ENCODE measurements around the gene SPHK2.
"Not testable (repeated sequence)": the region's sequence is repeated elsewhere in the genome, so short reads cannot be mapped to it uniquely, and the experiment has no call there.

Gene SPHK2

GRCh38 chr19:48656840-48657474 lies 37.7 kb downstream of the SPHK2 start:
- in situ Hi-C loops (cut with MboI; ENCODE audit: low sequenced_read_pairs), result no loop called here

DNA sequence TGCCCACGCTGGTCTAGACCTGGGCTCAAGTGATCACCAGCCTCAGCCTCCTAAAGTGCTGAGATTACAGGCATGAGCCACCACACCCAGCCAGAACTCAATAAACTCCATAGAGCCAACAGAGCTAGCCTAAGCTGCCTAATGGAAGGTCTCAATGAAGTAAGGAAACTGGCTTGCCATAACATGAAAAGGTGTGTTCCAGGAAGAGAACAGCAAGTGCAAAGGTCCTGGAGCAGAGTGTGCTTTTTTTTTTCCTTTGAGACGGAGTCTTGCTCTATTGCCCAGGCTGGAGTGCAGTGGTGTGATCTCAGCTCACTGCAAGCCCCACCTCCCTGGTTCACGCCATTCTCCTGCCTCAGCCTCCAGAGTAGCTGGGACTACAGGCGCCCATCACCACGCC lies 38.5 kb downstream of the SPHK2 start:
- in situ Hi-C loops (cut with MboI; ENCODE audit: low sequenced_read_pairs), result not testable (repeated sequence)

DNA sequence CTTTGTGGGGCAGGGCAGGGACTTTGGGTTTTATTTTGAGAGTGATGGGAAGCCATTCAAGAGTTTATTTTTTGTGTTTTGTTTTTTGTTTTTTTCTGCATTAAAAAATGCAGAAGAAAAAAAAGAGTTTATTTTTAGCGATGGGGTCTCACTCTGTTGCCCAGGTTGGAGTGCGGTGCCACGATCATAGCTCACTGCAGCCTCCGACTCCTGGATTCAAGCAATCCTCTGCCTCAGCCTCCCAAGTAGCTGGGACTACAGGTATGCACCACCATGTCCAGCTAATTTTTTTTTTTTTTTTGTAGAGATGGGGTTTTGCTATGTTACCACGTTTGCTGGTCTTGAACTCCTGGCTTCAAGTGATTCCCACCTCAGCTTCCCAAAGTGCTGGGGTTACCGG lies 39.2 kb downstream of the SPHK2 start:
- in situ Hi-C loops (cut with MboI; ENCODE audit: low sequenced_read_pairs), result no loop called here

DNA sequence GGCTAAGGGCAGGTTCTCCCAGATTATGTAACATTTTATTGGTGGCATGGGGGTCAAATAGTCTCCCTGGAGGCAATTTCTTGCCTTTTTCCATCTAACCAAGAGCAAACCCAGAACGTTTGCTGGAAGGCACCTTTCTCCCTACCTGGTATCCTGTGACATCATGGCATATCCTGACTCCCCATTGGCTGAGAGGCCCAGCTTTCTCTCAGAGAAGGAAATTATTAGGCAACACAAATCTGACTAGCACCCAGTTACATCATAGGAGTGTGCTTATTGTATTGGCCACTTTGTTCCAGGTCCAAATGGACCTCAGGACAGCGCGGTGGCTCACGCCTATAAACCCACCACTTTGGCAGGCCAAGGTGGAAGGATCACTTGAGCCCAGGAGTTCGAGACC lies 40.5 kb downstream of the SPHK2 start:
- in situ Hi-C loops (cut with MboI; ENCODE audit: low sequenced_read_pairs), result no loop called here

GRCh38 chr19:48660852-48661710 lies 41.8 kb downstream of the SPHK2 start:
- in situ Hi-C loops (cut with MboI; ENCODE audit: low sequenced_read_pairs), result no loop called here

DNA sequence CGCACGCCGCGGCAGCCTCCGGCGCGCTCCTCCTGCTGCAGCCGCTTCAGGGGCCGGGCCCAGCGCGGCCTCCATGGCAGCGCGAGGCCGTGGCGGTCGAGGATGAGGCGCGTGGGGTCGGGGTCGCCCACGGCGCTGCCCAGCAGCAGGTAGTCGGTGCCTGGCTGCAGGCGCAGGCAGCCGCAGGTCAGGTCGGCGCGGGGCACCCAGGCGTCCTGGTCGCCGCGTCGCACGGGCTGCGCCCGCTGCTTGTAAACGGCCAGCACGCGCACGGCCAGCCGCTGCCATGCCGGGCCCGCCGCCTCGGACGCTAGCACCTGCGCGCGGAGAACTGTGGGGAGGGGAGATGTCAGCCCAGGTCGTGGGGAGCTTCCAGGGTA lies 42.4 kb downstream of the SPHK2 start:
- in situ Hi-C loops (cut with MboI; ENCODE audit: low sequenced_read_pairs), result no loop called here

GRCh38 chr19:48663667-48664066 lies 44.4 kb downstream of the SPHK2 start:
- in situ Hi-C loops (cut with MboI; ENCODE audit: low sequenced_read_pairs), result no loop called here

GRCh38 chr19:48664476-48664875 lies 45.2 kb downstream of the SPHK2 start:
- in situ Hi-C loops (cut with MboI; ENCODE audit: low sequenced_read_pairs), result no loop called here

DNA sequence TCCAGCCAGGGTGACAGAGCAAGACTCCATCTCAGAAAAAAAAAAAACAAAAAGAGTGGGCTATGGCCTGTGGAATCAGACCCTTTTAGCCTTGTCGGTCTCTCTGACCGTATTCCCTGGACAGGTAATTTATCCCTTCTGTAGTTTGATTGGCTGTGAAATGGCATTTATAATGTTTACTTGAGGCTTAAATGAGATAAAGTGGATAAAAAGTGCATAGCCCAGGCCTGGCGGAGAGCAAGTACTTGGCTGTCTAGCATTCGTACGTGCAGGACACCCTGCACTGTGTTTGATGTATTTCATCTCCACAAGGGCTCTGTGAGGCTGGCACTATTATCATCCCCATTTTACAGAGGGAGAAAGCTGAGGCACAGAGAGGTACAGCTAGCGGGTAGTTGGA lies 46.5 kb downstream of the SPHK2 start:
- in situ Hi-C loops (cut with MboI; ENCODE audit: low sequenced_read_pairs), result no loop called here

GRCh38 chr19:48668332-48668731 lies 49.0 kb downstream of the SPHK2 start:
- in situ Hi-C loops (cut with MboI; ENCODE audit: low sequenced_read_pairs), result no loop called here

DNA sequence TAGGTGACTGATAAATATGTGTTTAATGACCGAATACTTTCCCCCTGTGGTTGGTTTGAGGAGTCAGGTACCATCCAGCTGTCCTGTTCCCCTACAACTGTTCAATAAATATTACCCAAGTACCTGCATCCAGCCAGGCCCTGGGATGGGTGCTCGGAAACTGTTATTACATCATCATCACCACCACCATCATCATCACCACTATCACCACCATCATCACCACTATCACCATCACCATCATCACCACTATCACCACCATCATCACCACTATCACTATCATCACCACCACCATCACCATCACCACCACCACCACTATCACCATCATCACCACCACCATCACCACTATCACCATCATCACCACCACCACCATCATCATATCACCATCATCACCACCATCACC lies 49.5 kb downstream of the SPHK2 start:
- in situ Hi-C loops (cut with MboI; ENCODE audit: low sequenced_read_pairs), result no loop called here

- in situ Hi-C loops (cut with MboI; ENCODE audit: low sequenced_read_pairs), result no loop called here
These were observed 50.8 kb downstream of the SPHK2 start for GRCh38 chr19:48669903-48670668.

GRCh38 chr19:48670699-48671445 lies 51.6 kb downstream of the SPHK2 start:
- in situ Hi-C loops (cut with MboI; ENCODE audit: low sequenced_read_pairs), result no loop called here

DNA sequence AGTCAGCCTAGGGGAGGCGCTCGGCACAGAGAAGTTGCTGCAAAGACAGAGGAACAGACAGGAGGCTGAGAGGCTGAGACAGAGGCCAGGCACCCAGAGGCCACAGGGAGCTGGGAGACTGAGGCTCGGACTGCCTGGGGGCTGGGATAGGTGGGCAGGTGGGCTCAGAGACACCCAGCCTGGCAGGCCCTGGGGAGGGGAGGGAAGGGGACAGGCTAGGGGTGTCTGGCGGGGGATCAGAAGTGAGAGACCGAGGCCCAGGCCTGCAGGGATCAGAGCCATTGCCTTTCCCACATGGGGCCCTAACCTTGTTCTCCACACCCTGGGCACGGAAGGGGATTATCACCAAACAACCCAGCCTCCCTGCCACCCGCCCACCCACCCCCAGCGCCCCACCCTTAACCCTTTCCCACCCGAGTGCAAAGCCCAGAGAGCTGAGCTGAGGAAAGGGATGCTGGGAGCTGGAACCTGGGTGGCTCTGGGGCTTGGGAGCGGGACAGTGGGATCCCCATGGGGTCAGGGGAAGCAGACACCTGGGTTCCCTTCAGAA lies 52.2 kb downstream of the SPHK2 start:
- in situ Hi-C loops (cut with MboI; ENCODE audit: low sequenced_read_pairs), result no loop called here

DNA sequence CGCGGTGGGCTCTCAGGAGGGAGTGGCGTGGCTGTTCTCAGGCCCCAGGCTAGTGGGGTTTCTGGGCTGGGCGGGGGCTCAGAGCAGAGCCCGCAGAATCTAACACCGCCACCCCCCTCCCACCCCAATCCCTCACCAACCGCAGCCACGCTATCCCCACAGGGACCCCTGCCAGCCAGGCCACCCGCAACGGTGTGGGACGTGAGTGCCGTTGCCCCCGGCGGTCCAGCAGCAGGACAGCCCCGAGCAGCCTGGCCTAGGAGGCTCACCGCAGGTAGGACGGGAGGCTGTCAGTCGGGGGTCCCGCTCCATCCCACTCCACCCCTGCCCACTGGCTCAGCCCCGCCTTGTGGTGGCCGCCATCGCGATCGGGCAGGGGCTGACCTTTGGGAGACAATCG lies 53.7 kb downstream of the SPHK2 start, which contains the start of gene NTN5:
TSS of gene NTN5 (minus strand) at position 24 of the 400 bp plus-strand sequence. CDS start 2,031 bp downstream, outside the sequence.
- in situ Hi-C loops (cut with MboI; ENCODE audit: low sequenced_read_pairs), result no loop called here

- in situ Hi-C loops (cut with MboI; ENCODE audit: low sequenced_read_pairs), result no loop called here
These were observed 54.3 kb downstream of the SPHK2 start for GRCh38 chr19:48673436-48674100.

DNA sequence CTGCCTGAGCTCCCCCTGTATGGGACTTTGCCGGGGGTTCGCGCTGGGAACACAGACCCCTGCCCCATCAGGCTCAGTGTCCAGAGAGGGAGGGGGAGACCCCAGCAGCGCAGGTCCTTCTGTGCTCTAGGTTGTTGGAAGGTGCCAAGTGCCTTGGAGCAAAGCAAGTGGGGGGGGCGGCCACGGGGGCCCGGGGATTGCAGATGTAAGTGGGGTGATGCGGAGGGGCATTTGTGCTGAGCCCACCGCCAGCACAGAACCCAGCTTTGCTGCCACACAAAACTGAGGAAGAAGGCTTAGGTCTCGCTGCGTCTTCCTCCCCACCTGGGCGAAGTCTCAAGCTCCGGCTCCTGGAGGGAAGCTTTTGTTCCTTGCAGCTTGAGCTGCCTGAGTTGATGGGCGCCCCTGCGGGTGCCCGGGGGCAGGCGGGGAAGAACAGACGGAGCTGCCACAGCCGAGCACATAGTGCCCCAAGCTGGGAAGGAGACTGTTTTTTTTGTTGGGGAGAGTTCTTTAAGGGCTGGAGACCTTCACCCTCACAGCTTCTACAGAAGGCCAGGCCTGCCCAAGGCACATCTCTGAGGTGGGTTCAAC lies 55.0 kb downstream of the SPHK2 start:
- in situ Hi-C loops (cut with MboI; ENCODE audit: low sequenced_read_pairs), result no loop called here

GRCh38 chr19:48674921-48675824 lies 55.9 kb downstream of the SPHK2 start:
- in situ Hi-C loops (cut with MboI; ENCODE audit: low sequenced_read_pairs), result no loop called here

- in situ Hi-C loops (cut with MboI; ENCODE audit: low sequenced_read_pairs), result no loop called here
These were observed 57.2 kb downstream of the SPHK2 start for GRCh38 chr19:48676487-48676886.
